Loucy (cell line): ENCODE measurements around the gene TOPBP1.

Experiments
- EZH2phosphoT487 ChIP-seq: fragments of 200-600 bp; IDR thresholded peaks from 2 replicates; pipeline ENCODE4 v1.6.1; 2018; ENCODE audit warnings: antibody characterized with exemption, mild to moderate bottlenecking, moderate library complexity, borderline replicate concordance
- TF ChIP-seq, protein P1 (sequence below): fragments of 200-600 bp; sonication (generic); conservative IDR thresholded peaks from 2 replicates; pipeline ENCODE4 v1.5.1; 2014; ENCODE audit warnings: mild to moderate bottlenecking, antibody characterized with exemption, low read length

DNA sequence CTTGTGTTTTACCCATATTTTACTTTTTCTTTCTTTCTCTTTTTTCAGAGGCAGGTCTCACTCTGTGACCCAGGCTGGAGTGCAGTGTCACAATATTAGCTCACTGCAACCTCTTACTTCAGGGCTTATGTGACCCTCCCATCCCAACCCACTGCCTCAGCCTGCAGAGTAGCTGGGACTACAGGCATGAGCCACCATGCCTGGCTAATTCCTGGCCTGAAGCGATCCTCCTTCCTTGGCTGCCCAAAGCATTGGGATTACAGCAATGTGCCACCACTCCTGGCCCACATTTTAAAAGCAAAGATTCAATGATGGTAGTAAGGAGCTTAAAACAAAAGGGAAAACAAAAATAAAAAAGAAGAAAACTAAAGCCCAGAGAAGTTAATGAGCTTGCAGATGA, 99.4 kb downstream of the TOPBP1 start:
- TF ChIP-seq, protein P1, sequence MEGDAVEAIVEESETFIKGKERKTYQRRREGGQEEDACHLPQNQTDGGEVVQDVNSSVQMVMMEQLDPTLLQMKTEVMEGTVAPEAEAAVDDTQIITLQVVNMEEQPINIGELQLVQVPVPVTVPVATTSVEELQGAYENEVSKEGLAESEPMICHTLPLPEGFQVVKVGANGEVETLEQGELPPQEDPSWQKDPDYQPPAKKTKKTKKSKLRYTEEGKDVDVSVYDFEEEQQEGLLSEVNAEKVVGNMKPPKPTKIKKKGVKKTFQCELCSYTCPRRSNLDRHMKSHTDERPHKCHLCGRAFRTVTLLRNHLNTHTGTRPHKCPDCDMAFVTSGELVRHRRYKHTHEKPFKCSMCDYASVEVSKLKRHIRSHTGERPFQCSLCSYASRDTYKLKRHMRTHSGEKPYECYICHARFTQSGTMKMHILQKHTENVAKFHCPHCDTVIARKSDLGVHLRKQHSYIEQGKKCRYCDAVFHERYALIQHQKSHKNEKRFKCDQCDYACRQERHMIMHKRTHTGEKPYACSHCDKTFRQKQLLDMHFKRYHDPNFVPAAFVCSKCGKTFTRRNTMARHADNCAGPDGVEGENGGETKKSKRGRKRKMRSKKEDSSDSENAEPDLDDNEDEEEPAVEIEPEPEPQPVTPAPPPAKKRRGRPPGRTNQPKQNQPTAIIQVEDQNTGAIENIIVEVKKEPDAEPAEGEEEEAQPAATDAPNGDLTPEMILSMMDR = no peak
- no peak for TF ChIP-seq EZH2phosphoT487
